Hypothalamus (tissue), 51 donors: ENCODE data around the gene DNER.
"Not testable (repeated sequence)": the region's sequence is repeated elsewhere in the genome, so short reads cannot be mapped to it uniquely, and the experiment has no call there.

Experiments
- DNase-seq, 51 donors: peaks; one replicate each; lab custom pipeline; 2025; lab: John Stamatoyannopoulos, UW

The DNER gene

DNA sequence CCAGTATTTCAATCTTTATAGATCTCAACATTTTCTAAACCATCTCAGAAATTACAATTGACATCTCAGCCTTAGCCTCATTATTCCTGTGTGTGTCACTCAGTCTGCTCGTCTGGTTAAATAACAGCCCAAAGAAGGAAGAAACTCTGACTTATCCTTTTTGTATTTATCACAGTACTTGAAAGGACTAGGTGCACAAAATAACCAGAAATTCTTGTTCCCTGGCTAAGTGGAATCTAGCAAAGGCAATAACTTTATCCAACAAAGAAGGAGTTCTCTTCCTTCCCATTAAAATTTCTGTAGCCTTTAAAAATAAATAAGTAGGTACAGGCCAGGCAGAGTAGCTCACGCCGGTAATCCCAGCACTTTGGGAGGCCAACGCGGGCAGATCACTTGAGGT lies 303.4 kb downstream of the DNER start:
- DNase-seq, result no peak

- no peak for DNase-seq
Measured at GRCh38 chr2:229410264-229410663, 304.1 kb downstream of the DNER start.

- DNase-seq, result no peak
Measured at GRCh38 chr2:229409751-229410181, 304.6 kb downstream of the DNER start.

GRCh38 chr2:229408962-229409361 lies 305.4 kb downstream of the DNER start:
- no peak for DNase-seq

DNA sequence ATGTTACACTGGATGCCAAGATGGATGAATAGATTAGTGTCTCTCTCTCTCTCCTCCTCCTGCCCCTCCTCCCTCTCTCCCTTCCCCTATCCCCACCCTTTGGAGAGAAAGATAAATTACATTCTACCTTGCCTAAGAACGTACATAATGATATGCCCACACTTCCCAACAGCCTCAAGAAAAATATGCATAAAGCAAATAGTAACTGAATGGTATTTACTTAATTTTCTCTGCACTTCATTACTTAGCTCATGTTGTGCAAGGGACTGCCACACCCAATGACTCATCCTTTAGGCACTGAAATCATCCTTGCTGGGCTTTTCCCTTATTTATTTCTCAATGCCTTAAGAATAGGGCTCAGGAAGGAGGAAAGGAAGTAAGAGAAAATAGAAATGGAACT lies 306.0 kb downstream of the DNER start:
- DNase-seq, result no peak

DNA sequence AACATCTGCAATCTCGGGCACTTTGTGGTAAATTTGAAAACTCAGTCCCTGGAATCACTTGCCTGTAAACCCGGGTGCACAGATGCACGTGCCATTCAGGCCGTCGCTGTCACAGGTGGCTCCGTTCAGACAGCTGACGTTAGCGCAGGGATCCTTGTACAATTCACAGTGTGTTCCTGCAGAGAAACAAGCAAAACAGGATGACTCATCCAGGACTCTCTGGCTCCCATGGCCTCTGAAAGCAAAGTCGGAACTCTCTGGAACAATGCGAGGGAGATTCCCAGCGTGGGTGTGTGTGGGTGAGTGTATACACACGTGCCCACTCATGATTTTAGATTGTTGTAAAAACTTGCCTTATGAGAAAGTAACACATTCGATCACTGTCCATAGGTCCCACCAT lies 307.2 kb downstream of the DNER start:
- peak in 22 of 51 donors; percentile 8 to 80 (median 32) for DNase-seq

- no peak for DNase-seq
Measured at GRCh38 chr2:229405796-229406195, 308.6 kb downstream of the DNER start.

DNA sequence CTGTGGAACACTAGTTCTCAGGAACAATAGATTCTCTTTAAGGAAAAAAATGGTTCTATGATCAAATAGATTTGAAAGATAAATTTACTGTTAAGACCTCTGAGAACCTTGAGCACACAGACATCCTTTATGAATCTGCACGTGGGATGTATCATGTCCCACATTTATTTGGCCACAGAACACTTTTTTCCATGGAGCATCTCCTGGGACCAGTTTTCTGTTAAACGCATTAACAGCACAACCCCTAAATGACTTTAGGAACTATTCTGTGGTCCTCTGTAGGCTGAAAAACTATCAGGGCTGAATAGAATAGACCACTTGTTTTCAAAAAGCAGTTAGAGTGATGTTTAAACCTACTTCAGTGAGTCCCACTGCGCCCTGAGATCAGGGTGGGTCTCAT lies 311.1 kb downstream of the DNER start:
- no peak for DNase-seq

DNA sequence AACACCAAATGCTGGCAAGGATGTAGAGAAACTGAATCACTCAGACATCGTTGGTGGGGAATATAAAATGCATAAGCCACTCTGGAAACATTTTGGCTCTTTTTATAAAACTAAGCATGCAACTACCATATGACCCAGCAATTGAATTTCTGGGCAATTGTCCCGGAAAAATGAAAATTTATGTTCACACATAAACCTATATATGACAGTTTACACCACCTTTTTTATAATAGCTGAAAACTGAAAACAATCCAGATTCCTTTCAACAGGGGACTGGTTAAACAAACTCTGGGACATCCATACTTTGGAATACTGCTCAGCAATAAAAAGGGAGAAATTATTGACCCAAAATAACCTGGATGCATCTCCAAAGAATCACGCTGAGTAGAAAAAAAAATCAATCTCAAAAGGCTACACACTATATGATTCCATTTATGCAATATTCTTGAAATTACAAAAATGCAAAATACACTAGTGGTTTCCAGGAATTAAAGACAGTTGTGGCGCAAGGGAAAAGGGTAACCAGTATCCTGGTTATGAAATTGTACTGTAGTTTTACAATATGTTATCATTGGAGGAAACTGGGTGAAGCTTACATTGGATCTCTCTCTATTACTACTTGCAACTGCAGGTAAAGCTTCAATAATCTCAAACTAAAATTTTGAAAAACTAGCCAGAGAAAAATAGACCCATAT lies 313.0 kb downstream of the DNER start:
- no peak for DNase-seq

DNA sequence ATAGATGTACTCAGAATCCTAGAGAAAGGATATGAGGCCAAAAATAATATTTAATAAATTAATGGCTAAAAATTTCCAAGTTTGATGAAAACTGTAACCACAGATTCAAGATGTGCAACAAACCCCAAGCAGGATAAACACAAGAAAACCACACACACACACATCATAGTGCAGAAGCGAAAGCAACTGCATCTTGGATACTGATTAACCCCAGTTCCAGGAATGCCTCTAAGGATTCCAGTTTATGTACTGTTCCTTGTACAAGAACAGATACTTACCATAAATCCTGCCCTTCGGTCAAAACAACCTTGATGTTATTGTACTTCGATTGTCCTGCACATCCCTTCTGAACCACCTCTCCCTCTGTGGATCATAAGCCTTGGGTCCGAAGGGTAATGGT lies 320.4 kb downstream of the DNER start:
- no peak for DNase-seq

DNA sequence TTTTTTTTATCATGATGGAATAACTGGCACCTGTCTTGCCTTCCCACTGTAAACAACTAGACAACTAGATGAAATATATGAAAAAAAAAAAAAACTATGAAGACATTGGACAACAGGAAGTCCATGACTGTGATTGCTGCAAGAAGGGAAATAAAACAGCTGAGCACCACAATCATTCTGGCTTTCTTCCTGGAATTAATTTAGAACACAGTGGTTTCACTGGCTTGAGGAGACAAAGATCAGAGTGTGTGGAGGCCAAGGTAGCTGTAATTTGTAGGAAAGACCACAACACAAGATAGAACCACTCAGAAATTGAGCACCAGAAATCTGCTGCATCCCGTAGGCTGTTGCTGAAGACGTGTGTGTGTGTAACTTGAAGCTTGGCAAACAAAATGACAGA lies 322.2 kb downstream of the DNER start:
- DNase-seq, result peak in 1 of 51 donors; percentile 4

- no peak for DNase-seq
Measured at GRCh38 chr2:229388731-229389130, 325.6 kb downstream of the DNER start.

DNA sequence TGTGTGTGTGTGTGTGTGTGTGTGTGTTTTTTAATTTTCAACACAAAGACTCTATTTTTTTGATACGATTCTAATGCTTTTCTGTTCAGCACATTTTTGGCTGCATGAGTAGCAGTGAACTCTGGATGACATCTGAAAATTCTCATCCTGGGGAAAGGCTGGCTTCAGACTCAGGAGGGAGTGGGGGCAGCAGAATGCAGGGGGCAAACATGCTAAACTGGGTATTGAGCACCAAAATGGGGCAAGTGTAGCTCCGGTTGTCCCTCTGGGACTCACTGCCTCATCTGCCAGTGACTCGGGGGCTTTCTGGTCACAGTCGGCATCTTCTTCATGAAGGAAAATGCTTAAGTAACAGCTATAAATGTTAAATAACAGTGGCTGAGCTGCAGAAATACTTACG lies 326.5 kb downstream of the DNER start:
- DNase-seq, result peak in 2 of 51 donors; percentile 2 to 28

DNA sequence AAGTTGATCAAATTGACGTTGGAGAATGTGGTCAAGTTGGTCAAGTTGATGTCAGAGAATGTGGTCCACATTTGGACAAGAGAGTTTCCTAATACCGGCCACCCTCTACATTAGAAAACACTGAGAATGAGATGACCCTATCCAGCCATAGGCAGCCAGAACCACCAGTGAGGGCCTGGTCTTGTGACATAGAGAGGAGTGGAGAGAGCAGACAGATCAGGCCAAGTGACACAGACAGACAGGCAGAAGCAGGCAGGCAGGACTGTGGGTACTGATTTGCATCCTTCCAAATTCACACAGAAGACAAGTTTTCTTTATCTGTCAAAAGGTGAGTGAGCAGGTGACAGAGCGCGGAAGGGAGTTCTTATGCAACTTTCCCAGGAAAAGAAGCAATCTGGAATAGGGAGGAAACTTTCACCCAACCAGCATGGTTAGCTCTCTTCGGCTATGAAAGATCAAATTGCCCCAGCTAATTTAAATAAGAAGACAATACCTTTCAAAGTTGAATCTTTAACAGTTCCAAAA lies 334.2 kb downstream of the DNER start:
- no peak for DNase-seq

DNA sequence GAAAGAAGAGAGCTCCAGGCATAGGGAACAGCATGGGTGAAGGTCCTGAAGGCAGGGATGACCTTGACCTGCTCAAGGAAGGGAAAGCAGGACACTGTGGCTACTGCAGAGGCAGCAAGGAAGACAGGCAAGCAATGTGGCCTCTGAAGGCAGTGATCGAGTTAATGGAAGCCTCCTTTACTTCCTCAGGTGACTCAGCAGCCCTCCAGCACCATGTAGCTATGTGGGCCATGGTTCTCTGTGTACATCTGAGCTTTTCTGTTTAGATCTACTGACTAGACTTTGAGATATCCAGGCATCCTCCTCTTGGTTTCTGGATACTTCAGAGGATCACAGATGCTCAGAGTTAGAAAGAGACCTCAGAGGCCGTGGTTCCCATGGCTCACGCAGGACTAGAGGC lies 336.0 kb downstream of the DNER start:
- no peak for DNase-seq

DNA sequence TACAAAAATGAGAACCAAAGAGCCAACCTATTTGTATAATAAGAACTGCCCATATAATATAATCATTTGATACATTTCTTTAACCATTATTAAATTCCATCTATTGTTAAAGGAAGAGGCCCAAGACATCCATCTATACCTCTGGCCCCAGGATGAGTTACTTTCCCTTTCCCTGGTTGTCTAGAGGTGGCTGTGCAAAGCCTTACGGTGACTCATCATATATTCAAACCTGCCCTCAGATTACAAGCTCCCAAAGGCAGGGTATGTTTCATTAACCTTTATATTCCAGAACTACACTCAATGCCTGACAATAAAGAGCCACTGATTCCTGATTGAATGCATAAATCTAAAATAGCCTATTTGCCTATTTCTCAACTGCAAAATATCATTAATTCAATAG lies 337.5 kb downstream of the DNER start:
- DNase-seq, result no peak

- no peak for DNase-seq
Measured at GRCh38 chr2:229375251-229375650, 339.1 kb downstream of the DNER start.

GRCh38 chr2:229373311-229373710 lies 341.0 kb downstream of the DNER start:
- not testable (repeated sequence) for DNase-seq

DNA sequence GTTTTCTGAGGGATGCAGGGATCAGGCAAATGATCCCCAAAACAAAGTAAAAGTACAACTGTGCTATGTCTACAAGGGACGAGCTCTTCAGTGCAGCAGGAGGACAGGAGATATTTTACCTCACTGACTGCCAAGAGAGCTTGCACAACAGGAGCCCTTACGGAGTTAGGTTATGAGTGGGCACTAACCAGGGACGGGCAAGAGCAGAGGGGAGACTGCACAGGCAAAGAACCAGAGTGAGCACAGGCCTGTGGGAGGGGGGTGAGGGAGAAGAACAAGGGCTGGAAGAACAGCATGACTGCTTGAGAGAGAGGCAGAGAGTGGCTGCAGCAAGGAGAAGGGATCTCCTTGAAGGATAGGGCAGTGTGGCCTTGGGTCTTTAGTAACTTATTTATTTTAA lies 342.1 kb downstream of the DNER start:
- DNase-seq, result no peak

- DNase-seq, result no peak
Measured at GRCh38 chr2:229371086-229371485, 343.3 kb downstream of the DNER start.

DNA sequence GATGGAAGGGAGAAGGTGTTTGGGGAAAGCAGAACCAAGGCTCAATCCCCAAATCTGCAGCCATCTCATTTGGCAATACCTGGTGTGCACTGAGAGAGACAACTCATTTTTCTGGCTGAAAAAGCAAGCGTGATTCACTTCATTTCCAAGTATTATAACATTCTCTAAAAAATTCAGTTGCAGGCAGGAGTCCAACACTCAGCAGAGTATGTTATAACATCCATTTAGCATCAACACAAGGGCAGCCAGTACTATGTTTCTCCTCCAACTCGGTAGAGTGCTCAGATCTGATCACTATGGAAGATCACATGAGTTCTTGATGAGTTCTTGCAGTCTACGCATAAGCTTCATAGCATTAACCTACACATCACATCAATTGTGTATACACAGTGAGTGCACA lies 343.8 kb downstream of the DNER start:
- peak in 1 of 51 donors; percentile 7 for DNase-seq

- DNase-seq, result no peak
Measured at GRCh38 chr2:229363185-229363814, 351.1 kb downstream of the DNER start.
